ENCODE results near the gene MCL1.

- no peak for TF ChIP-seq EHMT2 (IDR thresholded peaks at IDR 0.05; ENCODE audit: low read depth)
- TF ChIP-seq, protein P1, sequence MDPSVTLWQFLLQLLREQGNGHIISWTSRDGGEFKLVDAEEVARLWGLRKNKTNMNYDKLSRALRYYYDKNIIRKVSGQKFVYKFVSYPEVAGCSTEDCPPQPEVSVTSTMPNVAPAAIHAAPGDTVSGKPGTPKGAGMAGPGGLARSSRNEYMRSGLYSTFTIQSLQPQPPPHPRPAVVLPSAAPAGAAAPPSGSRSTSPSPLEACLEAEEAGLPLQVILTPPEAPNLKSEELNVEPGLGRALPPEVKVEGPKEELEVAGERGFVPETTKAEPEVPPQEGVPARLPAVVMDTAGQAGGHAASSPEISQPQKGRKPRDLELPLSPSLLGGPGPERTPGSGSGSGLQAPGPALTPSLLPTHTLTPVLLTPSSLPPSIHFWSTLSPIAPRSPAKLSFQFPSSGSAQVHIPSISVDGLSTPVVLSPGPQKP (IDR thresholded peaks at IDR 0.05; ENCODE audit: low read depth, low read length): no peak
- no peak for TF ChIP-seq CTCF (IDR thresholded peaks at IDR 0.05)
- TF ChIP-seq, protein P2, sequence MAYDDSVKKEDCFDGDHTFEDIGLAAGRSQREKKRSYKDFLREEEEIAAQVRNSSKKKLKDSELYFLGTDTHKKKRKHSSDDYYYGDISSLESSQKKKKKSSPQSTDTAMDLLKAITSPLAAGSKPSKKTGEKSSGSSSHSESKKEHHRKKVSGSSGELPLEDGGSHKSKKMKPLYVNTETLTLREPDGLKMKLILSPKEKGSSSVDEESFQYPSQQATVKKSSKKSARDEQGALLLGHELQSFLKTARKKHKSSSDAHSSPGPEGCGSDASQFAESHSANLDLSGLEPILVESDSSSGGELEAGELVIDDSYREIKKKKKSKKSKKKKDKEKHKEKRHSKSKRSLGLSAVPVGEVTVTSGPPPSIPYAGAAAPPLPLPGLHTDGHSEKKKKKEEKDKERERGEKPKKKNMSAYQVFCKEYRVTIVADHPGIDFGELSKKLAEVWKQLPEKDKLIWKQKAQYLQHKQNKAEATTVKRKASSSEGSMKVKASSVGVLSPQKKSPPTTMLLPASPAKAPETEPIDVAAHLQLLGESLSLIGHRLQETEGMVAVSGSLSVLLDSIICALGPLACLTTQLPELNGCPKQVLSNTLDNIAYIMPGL (CRISPR knock-in tag; IDR thresholded peaks at IDR 0.05; ENCODE audit: borderline replicate concordance): no peak
- TF ChIP-seq HDAC2 (IDR thresholded peaks at IDR 0.05): no peak
- TF ChIP-seq NR3C1 (IDR thresholded peaks at IDR 0.05): no peak
- TF ChIP-seq POLR2A (IDR thresholded peaks at IDR 0.05; ENCODE audit: low read length): no peak
- TF ChIP-seq KDM1A (IDR thresholded peaks at IDR 0.05; ENCODE audit: low read depth): no peak
- no peak for TF ChIP-seq ZSCAN20 (CRISPR knock-in tag; IDR thresholded peaks at IDR 0.05)
- no peak for TF ChIP-seq MAZ (IDR thresholded peaks at IDR 0.05; ENCODE audit: borderline replicate concordance, low read depth, low read length)
- TF ChIP-seq BHLHE40 (IDR thresholded peaks at IDR 0.05; ENCODE audit: low read depth, low read length): no peak
- no peak for TF ChIP-seq HES2 (IDR thresholded peaks at IDR 0.05)
Observed at GRCh38 chr1:150525348-150525747, 54.1 kb downstream of the MCL1 start.

All from A549 (cell line).